ENCODE data around the gene CRYBB1. TPM values are rescaled to one million over a fixed set of nuclear protein-coding genes. Genes with fewer than 3 reads are reported as not detected.

Gene CRYBB1

Small RNA genes lying within 50 kb of the gene (small RNA-seq; reads per million reads assigned to genes)
- gene MIR548J (2.4 reads per million, percentile 72 among the genes with 10 or more reads in this experiment), gene RF01874 (not detected)

All from skeletal muscle satellite cell (primary cell).